ENCODE data around the gene LTF.
"Not testable (repeated sequence)": the region's sequence is repeated elsewhere in the genome, so short reads cannot be mapped to it uniquely, and the experiment has no call there.

The LTF gene

GRCh38 chr3:46416125-46416810 lies 48.4 kb downstream of the LTF start:
- DNase-seq (ENCODE audit: low read depth, low spot score), result no peak

GRCh38 chr3:46414739-46415138 lies 50.0 kb downstream of the LTF start:
- DNase-seq (ENCODE audit: low read depth, low spot score), result no peak

GRCh38 chr3:46413951-46414350 lies 50.8 kb downstream of the LTF start:
- no peak for DNase-seq (ENCODE audit: low read depth, low spot score)

GRCh38 chr3:46412786-46413298 lies 51.9 kb downstream of the LTF start:
- DNase-seq (ENCODE audit: low read depth, low spot score), result no peak

- DNase-seq (ENCODE audit: low read depth, low spot score), result no peak
These were observed 53.4 kb downstream of the LTF start for GRCh38 chr3:46411271-46411670.

GRCh38 chr3:46410669-46411068 lies 54.0 kb downstream of the LTF start:
- no peak for DNase-seq (ENCODE audit: low read depth, low spot score)

GRCh38 chr3:46409739-46410489 lies 54.8 kb downstream of the LTF start:
- DNase-seq (ENCODE audit: low read depth, low spot score), result no peak

- DNase-seq (ENCODE audit: low read depth, low spot score), result no peak
These were observed 55.9 kb downstream of the LTF start for GRCh38 chr3:46408853-46409252.

- no peak for DNase-seq (ENCODE audit: low read depth, low spot score)
These were observed 56.7 kb downstream of the LTF start for GRCh38 chr3:46407970-46408369.

- peak; percentile 11 for DNase-seq (ENCODE audit: low read depth, low spot score)
These were observed 57.7 kb downstream of the LTF start, which contains the start of the genes CCR5AS and CCRL2 for GRCh38 chr3:46406788-46407611. Gene CCR5AS (minus strand): TSS chr3:46407066. Gene CCRL2 (plus strand): TSS chr3:46407259. CDS start chr3:46408080, 821 bp downstream.

GRCh38 chr3:46406443-46406787 lies 58.3 kb downstream of the LTF start:
- DNase-seq (ENCODE audit: low read depth, low spot score), result no peak

- no peak for DNase-seq (ENCODE audit: low read depth, low spot score)
These were observed 59.2 kb downstream of the LTF start for GRCh38 chr3:46405301-46406019.

- DNase-seq (ENCODE audit: low read depth, low spot score), result not testable (repeated sequence)
These were observed 61.8 kb downstream of the LTF start for GRCh38 chr3:46402902-46403301.

- DNase-seq (ENCODE audit: low read depth, low spot score), result no peak
These were observed 63.1 kb downstream of the LTF start for GRCh38 chr3:46401579-46401978.

GRCh38 chr3:46400846-46401245 lies 63.9 kb downstream of the LTF start:
- DNase-seq (ENCODE audit: low read depth, low spot score), result no peak

GRCh38 chr3:46400000-46400734 lies 64.5 kb downstream of the LTF start:
- no peak for DNase-seq (ENCODE audit: low read depth, low spot score)

- DNase-seq (ENCODE audit: low read depth, low spot score), result no peak
These were observed 65.1 kb downstream of the LTF start for GRCh38 chr3:46399557-46399956.

- DNase-seq (ENCODE audit: low read depth, low spot score), result no peak
These were observed 65.6 kb downstream of the LTF start for GRCh38 chr3:46399098-46399497.

GRCh38 chr3:46398186-46398955 lies 66.3 kb downstream of the LTF start:
- DNase-seq (ENCODE audit: low read depth, low spot score), result no peak

- DNase-seq (ENCODE audit: low read depth, low spot score), result no peak
These were observed 67.6 kb downstream of the LTF start for GRCh38 chr3:46397111-46397510.
